ENCODE measurements around the gene TBX2.
A peak's percentile ranks its signal among the peaks of the same experiment; 100 is the strongest.

TBX2 gene

DNA sequence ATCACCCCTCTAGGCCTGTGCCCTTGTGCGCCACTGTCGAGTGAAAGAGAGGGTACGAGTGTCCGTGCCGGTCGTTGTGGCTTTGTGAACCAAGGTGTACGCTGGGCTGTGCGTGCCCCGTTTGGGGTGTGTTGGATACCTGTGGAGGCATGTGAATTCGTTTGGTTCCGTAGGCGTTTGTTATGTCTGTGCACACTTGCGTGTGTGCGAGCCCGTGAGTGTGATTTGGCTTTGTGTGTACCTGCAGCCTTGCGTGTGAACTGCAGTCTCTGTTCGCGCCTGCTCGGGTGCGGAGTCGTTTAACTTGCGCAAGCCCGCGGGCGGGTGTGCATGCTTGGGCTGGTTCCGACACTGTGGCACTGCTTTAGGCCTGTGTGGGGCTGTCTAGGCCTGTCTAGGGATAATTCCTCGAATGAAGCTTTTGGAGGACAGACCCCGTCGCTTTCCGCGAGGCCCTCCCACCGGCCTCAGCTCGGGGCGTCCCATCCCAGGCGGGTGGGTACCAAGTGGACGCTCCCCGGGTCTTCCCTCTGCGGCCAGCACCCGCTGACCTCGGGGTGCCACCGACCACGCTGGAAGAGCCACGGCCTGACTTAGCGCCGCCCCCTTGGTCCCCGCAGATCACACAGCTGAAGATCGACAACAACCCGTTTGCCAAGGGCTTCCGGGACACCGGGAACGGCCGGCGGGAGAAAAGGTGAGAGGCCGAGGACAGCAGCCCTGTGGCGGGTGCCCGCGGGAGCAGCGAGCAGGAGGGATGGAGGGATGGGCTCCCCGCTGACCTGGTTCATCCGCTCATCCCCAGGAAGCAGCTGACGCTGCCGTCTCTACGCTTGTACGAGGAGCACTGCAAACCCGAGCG lies 4.4 kb downstream of the TBX2 start:
- no peak for DNase-seq

DNA sequence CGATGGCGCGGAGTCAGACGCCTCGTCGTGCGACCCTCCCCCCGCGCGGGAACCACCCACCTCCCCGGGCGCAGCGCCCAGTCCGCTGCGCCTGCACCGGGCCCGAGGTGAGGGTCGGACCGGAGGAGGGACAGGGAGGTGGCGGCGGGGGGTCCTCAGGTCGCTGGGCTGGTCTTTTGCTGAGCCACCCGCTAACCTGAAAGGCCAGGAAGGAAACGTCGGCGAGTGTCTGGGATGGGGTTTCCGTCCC lies 4.9 kb downstream of the TBX2 start:
- DNase-seq: no peak

GRCh38 chr17:61404913-61405685 lies 5.5 kb downstream of the TBX2 start:
- peak; percentile 11 for DNase-seq

- peak; percentile 10 for DNase-seq
These were observed 6.3 kb downstream of the TBX2 start for GRCh38 chr17:61405686-61406536.

DNA sequence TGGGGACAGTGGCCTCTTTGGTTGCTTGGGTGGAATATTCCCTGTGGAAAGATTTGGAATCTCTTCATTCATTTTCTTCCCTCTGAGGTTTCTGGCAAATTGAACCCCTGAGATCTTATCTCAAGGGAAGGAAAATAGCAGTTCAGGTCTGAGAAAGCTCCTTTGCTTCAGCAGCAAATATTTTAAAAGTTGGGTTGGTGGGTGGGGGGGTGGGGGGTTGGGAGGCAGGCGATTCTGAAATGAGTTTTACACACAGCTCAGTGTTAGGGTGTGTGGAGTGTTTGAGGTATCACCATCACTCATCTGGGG lies 6.8 kb downstream of the TBX2 start:
- no peak for DNase-seq

- peak; percentile 9 for DNase-seq
These were observed 7.6 kb downstream of the TBX2 start for GRCh38 chr17:61406971-61407911.

DNA sequence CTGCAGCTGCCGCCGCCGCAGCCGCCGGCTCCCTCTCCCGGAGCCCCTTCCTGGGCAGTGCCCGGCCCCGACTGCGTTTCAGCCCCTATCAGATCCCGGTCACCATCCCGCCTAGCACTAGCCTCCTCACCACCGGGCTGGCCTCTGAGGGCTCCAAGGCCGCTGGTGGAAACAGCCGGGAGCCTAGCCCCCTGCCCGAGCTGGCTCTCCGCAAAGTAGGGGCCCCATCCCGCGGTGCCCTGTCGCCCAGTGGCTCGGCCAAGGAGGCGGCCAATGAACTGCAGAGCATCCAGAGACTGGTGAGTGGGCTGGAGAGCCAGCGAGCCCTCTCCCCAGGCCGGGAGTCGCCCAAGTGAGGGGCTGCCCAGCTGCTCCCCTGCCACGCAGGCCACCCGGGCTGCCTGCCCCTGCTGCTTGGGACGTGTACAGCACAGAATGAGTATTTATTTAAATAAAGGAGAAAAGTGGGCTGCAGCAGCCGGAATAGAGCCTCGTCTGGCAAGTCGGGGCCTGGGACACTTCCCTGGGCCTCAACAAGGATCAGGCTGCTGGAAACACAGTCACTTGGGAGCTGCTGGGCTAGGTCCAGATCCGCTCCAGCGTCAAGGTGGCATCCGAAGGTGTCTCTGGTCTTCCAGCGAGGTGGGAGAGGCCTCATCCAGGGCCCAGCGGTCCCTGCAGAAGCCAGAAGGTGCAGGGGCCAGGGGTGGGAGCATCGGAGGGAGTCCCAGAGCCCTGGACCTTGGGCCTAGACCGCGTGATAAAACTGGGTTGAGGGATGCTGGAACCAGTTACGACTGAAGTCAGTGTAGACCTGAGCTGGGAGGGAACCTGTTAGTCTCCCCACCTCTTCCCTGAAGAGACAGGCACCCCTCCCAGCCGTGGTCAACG lies 8.8 kb downstream of the TBX2 start:
- DNase-seq: peak; percentile 14

GRCh38 chr17:61409301-61410112 lies 9.9 kb downstream of the TBX2 start:
- DNase-seq: peak; percentile 37

DNA sequence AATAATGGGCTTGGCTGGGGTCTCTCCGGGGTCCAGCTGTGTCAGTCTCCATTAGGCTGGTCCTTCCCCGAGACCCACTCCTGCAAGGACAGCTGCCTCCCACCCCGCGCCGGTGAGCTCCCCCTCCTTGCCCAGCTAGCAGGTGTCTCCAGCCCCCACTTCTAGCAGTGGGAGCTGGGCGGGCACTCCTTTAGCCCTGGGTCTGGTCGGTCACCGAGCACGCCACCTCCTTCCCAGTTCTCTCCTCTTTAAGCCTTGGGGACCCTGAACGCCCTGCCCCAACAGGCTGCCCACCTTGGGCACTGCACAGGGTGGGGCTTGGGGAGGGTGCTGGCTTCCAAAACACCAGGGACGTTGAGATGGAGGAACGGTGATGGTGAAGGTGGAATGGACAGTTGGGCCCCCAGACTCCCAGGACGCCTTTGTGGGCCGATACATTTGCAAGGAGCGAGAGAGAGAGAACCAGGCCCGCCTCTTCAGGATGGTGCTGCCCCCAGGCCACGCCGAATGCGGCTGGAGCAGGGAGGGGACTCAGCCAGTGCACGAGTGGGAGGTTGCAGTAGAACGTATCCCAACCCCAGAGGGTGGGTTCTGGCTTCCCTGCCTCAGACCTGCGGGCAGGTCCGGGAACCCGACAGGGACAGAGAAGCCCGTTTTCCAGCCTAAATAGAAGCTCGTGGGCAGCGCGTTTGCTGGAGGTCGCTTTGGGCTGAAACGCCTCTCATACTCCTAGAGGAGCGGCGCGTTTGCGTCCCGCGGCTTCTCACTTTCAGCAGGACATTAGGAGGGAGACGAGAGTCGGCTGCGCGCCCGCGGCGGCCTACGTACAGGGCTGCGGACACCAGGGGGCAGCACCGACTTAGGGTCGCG lies 10.7 kb downstream of the TBX2 start:
- peak; percentile 79 for DNase-seq

DNA sequence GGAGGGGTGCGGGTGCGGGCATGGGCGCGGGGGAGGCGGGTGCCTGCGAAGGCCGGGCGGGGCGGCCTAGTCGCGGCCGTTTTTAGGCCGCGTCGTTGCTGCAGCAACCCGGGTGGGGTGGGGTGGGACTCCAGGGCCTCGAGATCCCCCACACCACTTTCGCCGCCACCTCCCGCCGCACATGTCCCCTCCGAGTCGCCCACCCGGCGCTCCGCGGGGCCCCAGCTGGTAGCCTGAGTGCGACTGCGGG lies 11.3 kb downstream of the TBX2 start:
- DNase-seq: no peak

GRCh38 chr17:61411261-61412142 lies 11.9 kb downstream of the TBX2 start:
- DNase-seq: no peak

- DNase-seq: peak; percentile 79
These were observed 12.7 kb downstream of the TBX2 start for GRCh38 chr17:61412143-61412859.

DNA sequence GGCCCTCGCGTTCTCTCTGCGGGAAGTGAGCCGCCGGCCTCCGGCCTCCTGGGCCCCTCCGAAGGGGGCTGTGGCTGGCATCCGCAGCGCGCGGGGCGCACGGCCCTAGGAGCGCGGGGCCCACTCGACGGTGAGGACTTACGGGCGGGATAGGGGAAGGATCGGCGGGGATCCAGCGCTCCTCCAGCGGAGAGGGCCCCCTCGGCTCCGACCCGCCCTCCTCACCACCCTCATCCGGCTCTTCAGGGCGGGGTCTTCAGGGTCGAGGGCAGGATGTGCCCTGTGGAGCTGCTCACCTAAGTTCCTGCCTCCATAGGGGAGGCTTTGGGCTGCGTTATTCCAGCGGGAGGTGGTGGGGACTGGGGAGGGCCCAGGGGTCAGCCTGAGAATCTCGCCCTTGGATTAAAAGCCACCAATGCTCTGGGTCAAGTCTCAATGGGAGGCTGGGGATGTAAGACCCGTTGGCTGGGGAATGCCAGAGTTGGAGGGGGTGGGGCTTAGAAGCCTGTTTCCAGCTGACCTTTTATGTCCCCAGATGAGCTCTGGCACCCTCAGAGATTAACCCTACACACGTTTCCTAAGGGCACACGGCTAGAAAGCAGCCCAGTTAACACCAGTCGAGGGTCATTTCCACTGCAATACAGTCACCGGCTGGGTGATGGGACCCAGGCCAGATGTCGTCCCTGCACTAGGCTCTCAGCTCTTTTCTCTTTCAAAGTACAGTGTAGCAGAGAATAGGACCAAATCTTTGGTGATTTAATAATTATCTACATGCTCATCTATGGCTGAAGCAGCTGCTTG lies 13.4 kb downstream of the TBX2 start:
- no peak for DNase-seq

DNA sequence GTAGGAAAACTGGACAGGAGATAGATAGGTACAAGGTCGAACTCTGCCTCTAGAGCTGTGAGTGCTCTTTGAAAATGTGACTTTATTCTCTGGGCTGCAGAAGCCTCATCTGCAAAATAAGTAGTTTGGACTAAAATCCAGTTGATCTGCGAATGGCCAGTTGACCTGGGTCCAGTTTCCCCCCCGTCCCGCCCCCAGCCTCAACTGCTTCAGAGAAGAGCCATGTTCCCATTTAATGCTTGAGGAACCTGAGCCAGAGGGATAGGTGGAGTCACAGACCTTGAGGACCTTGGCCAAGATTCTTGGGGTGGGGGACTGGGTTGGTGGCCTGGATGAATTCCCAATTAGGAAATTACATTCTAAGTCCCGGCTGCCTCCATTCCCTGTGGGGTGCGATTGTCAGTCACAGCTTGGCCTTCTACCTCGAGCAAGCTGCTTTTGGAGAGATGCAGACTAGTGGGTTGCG lies 14.1 kb downstream of the TBX2 start:
- no peak for DNase-seq

- no peak for DNase-seq
These were observed 14.7 kb downstream of the TBX2 start for GRCh38 chr17:61414141-61414935.

DNA sequence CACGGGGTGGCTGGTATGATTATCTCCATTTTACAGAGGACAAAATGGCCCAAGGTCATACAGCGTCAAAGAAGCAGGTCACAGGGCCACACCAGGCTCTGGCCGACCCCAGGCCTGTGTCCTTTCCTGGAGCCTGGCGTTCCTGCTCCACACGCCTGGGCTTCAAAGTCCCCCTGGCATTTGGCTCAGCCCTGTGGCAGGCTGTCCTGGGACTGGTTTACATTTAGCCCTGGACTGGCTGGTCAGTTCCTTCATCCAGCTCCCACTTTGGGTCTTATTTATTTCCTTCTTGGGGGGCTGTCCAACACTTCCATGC lies 15.3 kb downstream of the TBX2 start:
- no peak for DNase-seq

Data from activated CD8-positive, alpha-beta memory T cell treated with anti-CD3 and anti-CD28 coated beads, Interleukin-2, amount 50 U/mL, for 4 hours (primary cell).